Measurements from ENCODE around the gene PI4K2B.
A peak's percentile ranks its signal among the peaks of the same experiment; 100 is the strongest.
"Not testable (repeated sequence)": the region's sequence is repeated elsewhere in the genome, so short reads cannot be mapped to it uniquely, and the experiment has no call there.

Gene PI4K2B

GRCh38 chr4:25233737-25234389 is at the start of gene PI4K2B:
PI4K2B (plus strand) TSS chr4:25234033; CDS start chr4:25234164, 131 bp downstream.
- DNase-seq: peak; percentile 79

GRCh38 chr4:25184056-25184455 is 49.8 kb upstream of the PI4K2B start:
- DNase-seq: no peak

GRCh38 chr4:25190407-25190806 is 43.4 kb upstream of the PI4K2B start:
- DNase-seq: no peak

GRCh38 chr4:25198713-25199112 is 35.1 kb upstream of the PI4K2B start:
- DNase-seq: no peak

- no peak for DNase-seq
Observed at GRCh38 chr4:25207997-25208396, 25.8 kb upstream of the PI4K2B start.

GRCh38 chr4:25209702-25210101 is 24.1 kb upstream of the PI4K2B start:
- DNase-seq: no peak

- no peak for DNase-seq
Observed at GRCh38 chr4:25211721-25212120, 22.1 kb upstream of the PI4K2B start.

- DNase-seq: no peak
Observed at GRCh38 chr4:25212822-25213221, 21.0 kb upstream of the PI4K2B start.

GRCh38 chr4:25213347-25213979 is 20.4 kb upstream of the PI4K2B start:
- DNase-seq: no peak

- not testable (repeated sequence) for DNase-seq
Observed at GRCh38 chr4:25214750-25215149, 19.1 kb upstream of the PI4K2B start.

- DNase-seq: no peak
Observed at GRCh38 chr4:25215511-25215910, 18.3 kb upstream of the PI4K2B start.

- no peak for DNase-seq
Observed at GRCh38 chr4:25221377-25221776, 12.5 kb upstream of the PI4K2B start.

- peak; percentile 12 for DNase-seq
Observed at GRCh38 chr4:25223802-25224375, 9.9 kb upstream of the PI4K2B start.

- DNase-seq: no peak
Observed at GRCh38 chr4:25229804-25230203, 4.0 kb upstream of the PI4K2B start.

GRCh38 chr4:25233194-25233593 is 639 bp upstream of the PI4K2B start:
- no peak for DNase-seq

GRCh38 chr4:25234390-25235370 is 847 bp downstream of the PI4K2B start:
- peak; percentile 74 for DNase-seq

- DNase-seq: no peak
Observed at GRCh38 chr4:25235401-25235800, 1.6 kb downstream of the PI4K2B start.

GRCh38 chr4:25236030-25236429 is 2.2 kb downstream of the PI4K2B start:
- not testable (repeated sequence) for DNase-seq

- DNase-seq: no peak
Observed at GRCh38 chr4:25236971-25237370, 3.1 kb downstream of the PI4K2B start.

- DNase-seq: no peak
Observed at GRCh38 chr4:25238052-25238451, 4.2 kb downstream of the PI4K2B start.

- DNase-seq: not testable (repeated sequence)
Observed at GRCh38 chr4:25239528-25239927, 5.7 kb downstream of the PI4K2B start.

GRCh38 chr4:25240754-25241210 is 6.9 kb downstream of the PI4K2B start:
- not testable (repeated sequence) for DNase-seq

- DNase-seq: not testable (repeated sequence)
Observed at GRCh38 chr4:25242195-25242594, 8.4 kb downstream of the PI4K2B start.
